ENCODE measurements around the gene SPTBN2. TPM values are rescaled to one million over a fixed set of nuclear protein-coding genes. Genes with fewer than 3 reads are reported as not detected.

Gene SPTBN2
- total RNA-seq, 1 experiment from 2014 or later, result 7.3 TPM

- ChIA-PET POLR2A (no interaction called here), CTCF (interaction anchor here (0.8 kb wide), 1 partner anchor 9 kb away, joined by 4 read pairs; no protein-coding TSS in a partner anchor)
- H3K36me3 ChIP-seq (ENCODE audit: control insufficient read depth, insufficient read depth, low read length), result no peaks in the 10 kb centered on the region
- DNase-seq (ENCODE audit: low read depth, low spot score) (no peak), ATAC-seq (no peak)
- H3K9me3 ChIP-seq (ENCODE audit: control insufficient read depth, insufficient read depth, low read depth, low read length), result no peaks in the 10 kb centered on the region
- intact Hi-C loops (cut with micrococcal nuclease; ENCODE audit: unreplicated experiment) (no loop called here), in situ Hi-C loops (cut with HindIII; ENCODE audit: low pct_unique_long_range_greater_than_20kb, low sequenced_read_pairs) (no loop called here)
- H3K4me3 ChIP-seq (ENCODE audit: low read depth in 2 of 2, low read length in 2 of 2), result no peak overlapping the region
- H3K4me1 ChIP-seq (ENCODE audit: control insufficient read depth, insufficient read depth, low read length), result no peaks in the 10 kb centered on the region
- TF ChIP-seq TCF7L2 (IDR thresholded peaks at IDR 0.05; ENCODE audit: low read depth, low read length), result no peak
- TF ChIP-seq REST (IDR thresholded peaks at IDR 0.05; ENCODE audit: insufficient read depth in 1 of 2, low read depth in 2 of 2, low read length in 1 of 2), result no peak
- TF ChIP-seq CTCF (IDR thresholded peaks at IDR 0.05), result no peak
- TF ChIP-seq SIN3A (IDR thresholded peaks at IDR 0.05; ENCODE audit: borderline replicate concordance, insufficient read depth, low read depth, low read length), result no peak
- no peak for TF ChIP-seq POLR2AphosphoS5 (IDR thresholded peaks at IDR 0.05; ENCODE audit: low read depth, low read length)
- H3K27ac ChIP-seq (ENCODE audit: low read length), result no peak overlapping the region
- H3K27me3 ChIP-seq (ENCODE audit: control insufficient read depth, insufficient read depth, low read length), result no peaks in the 10 kb centered on the region
- no TSS peak for BruUV-seq (replicated peaks)
These were observed 20.9 kb downstream of the SPTBN2 start for GRCh38 chr11:66708094-66708493.

DNA sequence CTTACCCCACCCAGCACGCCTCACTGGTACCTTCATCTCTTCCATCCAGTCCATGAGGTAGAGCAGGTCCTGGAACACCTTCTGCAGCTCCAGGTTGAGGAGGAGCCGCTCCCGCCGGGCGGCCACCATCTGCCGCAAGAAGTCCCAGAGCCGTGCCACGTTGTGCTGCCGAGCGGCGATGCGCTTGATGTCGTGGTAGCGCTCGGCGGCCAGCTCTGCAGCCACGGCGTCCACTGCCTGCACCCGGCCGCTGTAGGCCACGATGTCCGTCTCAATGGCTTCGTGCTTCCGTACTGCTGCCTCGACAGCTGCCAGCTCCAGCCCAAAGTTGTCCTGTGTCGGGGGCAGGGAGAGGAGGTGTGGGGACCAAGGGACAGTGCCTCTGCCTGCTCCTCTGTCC lies 21.5 kb downstream of the SPTBN2 start:
- Histone ChIP-seq H3K9me3 (ENCODE audit: control insufficient read depth, insufficient read depth, low read depth, low read length) (no peaks in the 10 kb centered on the region), H3K36me3 (ENCODE audit: control insufficient read depth, insufficient read depth, low read length) (no peaks in the 10 kb centered on the region), H3K4me1 (ENCODE audit: control insufficient read depth, insufficient read depth, low read length) (no peaks in the 10 kb centered on the region), H3K4me3 (ENCODE audit: low read depth in 2 of 2, low read length in 2 of 2) (no peak overlapping the region), H3K27me3 (ENCODE audit: control insufficient read depth, insufficient read depth, low read length) (no peaks in the 10 kb centered on the region), H3K27ac (ENCODE audit: low read length) (no peak overlapping the region)
- TF ChIP-seq POLR2AphosphoS5 (IDR thresholded peaks at IDR 0.05; ENCODE audit: low read depth, low read length) (no peak), REST (IDR thresholded peaks at IDR 0.05; ENCODE audit: insufficient read depth in 1 of 2, low read depth in 2 of 2, low read length in 1 of 2) (no peak)
- in situ Hi-C loops (cut with HindIII; ENCODE audit: low pct_unique_long_range_greater_than_20kb, low sequenced_read_pairs), result no loop called here
- ChIA-PET POLR2A (no interaction called here), CTCF (interaction anchor here (0.8 kb wide), 1 partner anchor 8 kb away, joined by 4 read pairs; no protein-coding TSS in a partner anchor)
- BruUV-seq (replicated peaks), result no TSS peak
- DNase-seq (ENCODE audit: low read depth, low spot score) (no peak), ATAC-seq (no peak)
- intact Hi-C loops (cut with micrococcal nuclease; ENCODE audit: unreplicated experiment), result no loop called here
